HUES48 (cell line): ENCODE data around the gene RUNX2.
A peak's percentile ranks its signal among the peaks of the same experiment; 100 is the strongest.

Experiments used
- H3K27ac ChIP-seq: one replicate; pipeline ENCODE4 v1.7.0; 2013; ENCODE audit warnings: low read depth, low read length, inconsistent platforms
- H3K27me3 ChIP-seq: 2 replicates; pipeline ENCODE4 v1.6.1; 2013; ENCODE audit warnings: mild to moderate bottlenecking, low read length; ENCODE audit not compliant: control insufficient read depth, insufficient read depth
- H3K36me3 ChIP-seq: 2 replicates; pipeline ENCODE4 v1.6.1; 2013; ENCODE audit warnings: low read length; ENCODE audit not compliant: control insufficient read depth, insufficient read depth
- H3K4me1 ChIP-seq: 2 replicates; pipeline ENCODE4 v1.6.1; 2013; ENCODE audit warnings: mild to moderate bottlenecking, low read length; ENCODE audit not compliant: control insufficient read depth, insufficient read depth
- H3K4me3 ChIP-seq: 2 replicates; pipeline ENCODE4 v1.5.1; 2013; ENCODE audit warnings: mild to moderate bottlenecking, low read depth, low read length
- H3K9ac ChIP-seq: 2 replicates; pipeline ENCODE4 v1.6.1; 2013; ENCODE audit warnings: mild to moderate bottlenecking, low read depth, low read length, moderate library complexity
- H3K9me3 ChIP-seq: 2 replicates; pipeline ENCODE4 v1.6.1; 2013; ENCODE audit warnings: low read length; ENCODE audit not compliant: control insufficient read depth, insufficient read depth

RUNX2 gene

GRCh38 chr6:45377554-45378333, 49.6 kb downstream of the RUNX2 start, which contains the start of gene SUPT3H:
Gene SUPT3H (minus strand): TSS chr6:45377934.
- Histone ChIP-seq H3K4me1 (peaks cover 7% of the 10 kb centered on the region), H3K9ac (peak within 1 kb of the TSS; percentile 95), H3K27ac (peak within 1 kb of the TSS; percentile 96), H3K27me3 (no peaks in the 10 kb centered on the region), H3K4me3 (peak within 1 kb of the TSS; percentile 82), H3K9me3 (no peaks in the 10 kb centered on the region), H3K36me3 (no peaks in the 10 kb centered on the region)

- H3K9me3 ChIP-seq, result no peaks in the 10 kb centered on the region
- H3K9ac ChIP-seq, result peak overlapping the region; percentile 95
- peak overlapping the region; percentile 96 for H3K27ac ChIP-seq
- H3K4me1 ChIP-seq, result peaks cover 7% of the 10 kb centered on the region
- peak overlapping the region; percentile 82 for H3K4me3 ChIP-seq
- no peaks in the 10 kb centered on the region for H3K36me3 ChIP-seq
- no peaks in the 10 kb centered on the region for H3K27me3 ChIP-seq
Measured at GRCh38 chr6:45378334-45378926, 50.3 kb downstream of the RUNX2 start.

GRCh38 chr6:45382391-45382790, 54.3 kb downstream of the RUNX2 start:
- Histone ChIP-seq H3K9me3 (no peaks in the 10 kb centered on the region), H3K27ac (no peak overlapping the region), H3K36me3 (no peaks in the 10 kb centered on the region), H3K9ac (no peak overlapping the region), H3K4me1 (peaks cover 3% of the 10 kb centered on the region; the same call in 1 of the 2 replicates), H3K27me3 (no peaks in the 10 kb centered on the region), H3K4me3 (no peak overlapping the region)

- H3K27me3 ChIP-seq, result no peaks in the 10 kb centered on the region
- H3K4me3 ChIP-seq, result no peak overlapping the region
- no peaks in the 10 kb centered on the region for H3K4me1 ChIP-seq
- H3K9ac ChIP-seq, result no peak overlapping the region
- no peaks in the 10 kb centered on the region for H3K36me3 ChIP-seq
- no peaks in the 10 kb centered on the region for H3K9me3 ChIP-seq
- H3K27ac ChIP-seq, result no peak overlapping the region
Measured at GRCh38 chr6:45386501-45386900, 58.4 kb downstream of the RUNX2 start.

GRCh38 chr6:45387236-45387635, 59.1 kb downstream of the RUNX2 start:
- H3K27me3 ChIP-seq, result no peaks in the 10 kb centered on the region
- H3K27ac ChIP-seq, result no peak overlapping the region
- no peak overlapping the region for H3K4me3 ChIP-seq
- no peaks in the 10 kb centered on the region for H3K4me1 ChIP-seq
- no peak overlapping the region for H3K9ac ChIP-seq
- H3K9me3 ChIP-seq, result no peaks in the 10 kb centered on the region
- H3K36me3 ChIP-seq, result no peaks in the 10 kb centered on the region

- Histone ChIP-seq H3K9me3 (no peaks in the 10 kb centered on the region), H3K36me3 (no peaks in the 10 kb centered on the region), H3K27me3 (no peaks in the 10 kb centered on the region), H3K4me3 (no peak overlapping the region), H3K4me1 (no peaks in the 10 kb centered on the region), H3K9ac (no peak overlapping the region), H3K27ac (no peak overlapping the region)
Measured at GRCh38 chr6:45388328-45388727, 60.2 kb downstream of the RUNX2 start.

GRCh38 chr6:45394586-45395095, 66.5 kb downstream of the RUNX2 start:
- H3K27ac ChIP-seq, result no peak overlapping the region
- no peak overlapping the region for H3K4me3 ChIP-seq
- H3K4me1 ChIP-seq, result no peaks in the 10 kb centered on the region
- H3K27me3 ChIP-seq, result no peaks in the 10 kb centered on the region
- H3K9me3 ChIP-seq, result no peaks in the 10 kb centered on the region
- H3K9ac ChIP-seq, result no peak overlapping the region
- H3K36me3 ChIP-seq, result no peaks in the 10 kb centered on the region

GRCh38 chr6:45398075-45398813, 70.1 kb downstream of the RUNX2 start:
- H3K36me3 ChIP-seq, result no peaks in the 10 kb centered on the region
- H3K27me3 ChIP-seq, result no peaks in the 10 kb centered on the region
- no peak overlapping the region for H3K27ac ChIP-seq
- H3K4me3 ChIP-seq, result no peak overlapping the region
- H3K4me1 ChIP-seq, result no peaks in the 10 kb centered on the region
- no peak overlapping the region for H3K9ac ChIP-seq
- H3K9me3 ChIP-seq, result no peaks in the 10 kb centered on the region

- no peaks in the 10 kb centered on the region for H3K4me1 ChIP-seq
- H3K36me3 ChIP-seq, result no peaks in the 10 kb centered on the region
- H3K27me3 ChIP-seq, result no peaks in the 10 kb centered on the region
- H3K9ac ChIP-seq, result no peak overlapping the region
- H3K27ac ChIP-seq, result no peak overlapping the region
- H3K9me3 ChIP-seq, result no peaks in the 10 kb centered on the region
- H3K4me3 ChIP-seq, result no peak overlapping the region
Measured at GRCh38 chr6:45400021-45400420, 71.9 kb downstream of the RUNX2 start.

GRCh38 chr6:45411959-45412358, 83.8 kb downstream of the RUNX2 start:
- no peak overlapping the region for H3K27ac ChIP-seq
- 0 out of 2 replicates have a peak, but pooled peaks cover 4% of the 10 kb centered on the region for H3K4me1 ChIP-seq
- no peak overlapping the region for H3K9ac ChIP-seq
- H3K4me3 ChIP-seq, result no peak overlapping the region
- H3K27me3 ChIP-seq, result peaks cover 10% of the 10 kb centered on the region; the same call in 1 of the 2 replicates
- H3K9me3 ChIP-seq, result no peaks in the 10 kb centered on the region
- H3K36me3 ChIP-seq, result no peaks in the 10 kb centered on the region

GRCh38 chr6:45415315-45415714, 87.2 kb downstream of the RUNX2 start:
- Histone ChIP-seq H3K27me3 (peaks cover 43% of the 10 kb centered on the region), H3K9me3 (no peaks in the 10 kb centered on the region), H3K9ac (no peak overlapping the region), H3K4me1 (peaks cover 11% of the 10 kb centered on the region), H3K27ac (no peak overlapping the region), H3K4me3 (no peak overlapping the region), H3K36me3 (no peaks in the 10 kb centered on the region)
